Right atrium auricular region (tissue), 2 donors: Measurements from ENCODE around the gene PFDN1. TPM values are rescaled to one million over a fixed set of nuclear protein-coding genes. Genes with fewer than 3 reads are reported as not detected.

Source experiments
- DNase-seq: peaks from one replicate; pipeline ENCODE4 v3.0.0-alpha.2; 2019; ENCODE audit warnings: low spot score
- H3K27ac ChIP-seq, 2 donors: fragments of 200-600 bp; sonication (generic); 1 replicate in 1 of 2; 2 replicates in 1 of 2; pipeline ENCODE4 v1.5.1; 2016 to 2019
- H3K27me3 ChIP-seq, 2 donors: fragments of 200-600 bp; sonication (generic); one replicate each; pipeline versions ENCODE4 v1.5.1 to v1.6.0; 2017 to 2019
- H3K36me3 ChIP-seq: fragments of 200-600 bp; sonication (generic); one replicate; pipeline ENCODE4 v1.5.1; 2016
- H3K4me1 ChIP-seq, 2 donors: fragments of 200-600 bp; sonication (generic); one replicate each; pipeline versions ENCODE4 v1.5.1 to v1.6.0; 2017 to 2019
- H3K4me3 ChIP-seq, 2 donors: fragments of 200-600 bp; sonication (generic); 1 replicate in 1 of 2; 2 replicates in 1 of 2; pipeline ENCODE4 v1.5.1; 2017 to 2019; ENCODE audit warnings: mild to moderate bottlenecking in 1 of 2, moderate library complexity in 1 of 2
- H3K9me3 ChIP-seq, 2 donors: fragments of 200-600 bp; sonication (generic); one replicate each; pipeline ENCODE4 v1.5.1; 2019
- total RNA-seq, 2 donors: library from RNA; depleted of rRNA; stranded (reverse); fragments of >200 nt; gene quantifications; one replicate each; pipeline ENCODE4 v1.1.0, GENCODE V29; 2016
- TF ChIP-seq, protein P1 (sequence below), 2 donors: fragments of 200-600 bp; sonication (generic); IDR thresholded peaks; one replicate each; pipeline ENCODE4 v1.5.1; 2019; ENCODE audit warnings: antibody characterized with exemption in 2 of 2

PFDN1 gene
- total RNA-seq, 2 donors from 2014 or later, result 80.4 to 123 TPM

DNA sequence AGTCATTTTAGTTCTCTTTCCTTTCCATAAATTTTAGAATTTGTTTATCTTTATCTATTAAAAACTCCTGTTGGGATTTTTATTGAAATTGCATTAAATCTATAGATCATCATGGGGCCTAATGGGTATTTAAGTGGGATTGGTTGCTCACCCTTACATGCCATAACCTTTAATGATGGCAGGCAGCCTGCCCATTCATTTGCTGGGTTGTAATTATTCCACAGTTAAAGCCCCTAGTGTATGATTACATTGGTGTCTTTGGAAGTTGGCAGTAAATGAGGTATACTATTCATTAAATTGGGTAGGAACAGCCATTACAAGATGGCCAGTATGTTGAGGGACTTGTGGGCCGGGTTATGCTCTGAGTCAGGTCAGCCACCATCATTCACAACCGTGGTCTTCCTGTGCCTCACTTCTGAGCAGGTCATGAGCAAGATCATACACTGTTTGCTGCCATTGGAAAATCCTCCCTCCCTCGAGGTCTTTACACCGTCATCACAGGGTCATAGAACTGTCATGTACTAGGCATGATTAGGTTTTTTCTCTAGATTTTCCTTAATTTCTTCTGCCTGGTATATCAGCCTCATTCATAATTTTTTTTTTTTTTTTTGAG is 68.4 kb downstream of the PFDN1 start:
- DNase-seq, result no peak
- H3K4me1 ChIP-seq, result peaks cover 0 to 14% of the 10 kb centered on the region in 2 donors
- H3K27me3 ChIP-seq, result no peaks in the 10 kb centered on the region
- H3K27ac ChIP-seq, result no peak overlapping the region
- no peak overlapping the region for H3K4me3 ChIP-seq
- no peaks in the 10 kb centered on the region for H3K9me3 ChIP-seq
- H3K36me3 ChIP-seq, result no peaks in the 10 kb centered on the region
- TF ChIP-seq, protein P1, sequence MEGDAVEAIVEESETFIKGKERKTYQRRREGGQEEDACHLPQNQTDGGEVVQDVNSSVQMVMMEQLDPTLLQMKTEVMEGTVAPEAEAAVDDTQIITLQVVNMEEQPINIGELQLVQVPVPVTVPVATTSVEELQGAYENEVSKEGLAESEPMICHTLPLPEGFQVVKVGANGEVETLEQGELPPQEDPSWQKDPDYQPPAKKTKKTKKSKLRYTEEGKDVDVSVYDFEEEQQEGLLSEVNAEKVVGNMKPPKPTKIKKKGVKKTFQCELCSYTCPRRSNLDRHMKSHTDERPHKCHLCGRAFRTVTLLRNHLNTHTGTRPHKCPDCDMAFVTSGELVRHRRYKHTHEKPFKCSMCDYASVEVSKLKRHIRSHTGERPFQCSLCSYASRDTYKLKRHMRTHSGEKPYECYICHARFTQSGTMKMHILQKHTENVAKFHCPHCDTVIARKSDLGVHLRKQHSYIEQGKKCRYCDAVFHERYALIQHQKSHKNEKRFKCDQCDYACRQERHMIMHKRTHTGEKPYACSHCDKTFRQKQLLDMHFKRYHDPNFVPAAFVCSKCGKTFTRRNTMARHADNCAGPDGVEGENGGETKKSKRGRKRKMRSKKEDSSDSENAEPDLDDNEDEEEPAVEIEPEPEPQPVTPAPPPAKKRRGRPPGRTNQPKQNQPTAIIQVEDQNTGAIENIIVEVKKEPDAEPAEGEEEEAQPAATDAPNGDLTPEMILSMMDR (IDR thresholded peaks at IDR 0.05), result no peak

- DNase-seq, result no peak
- no peak overlapping the region for H3K27ac ChIP-seq
- no peak overlapping the region for H3K4me3 ChIP-seq
- peaks cover 0 to 26% of the 10 kb centered on the region in 2 donors for H3K4me1 ChIP-seq
- TF ChIP-seq, protein P1 (IDR thresholded peaks at IDR 0.05), result no peak
- no peaks in the 10 kb centered on the region for H3K9me3 ChIP-seq
- no peaks in the 10 kb centered on the region for H3K27me3 ChIP-seq
- H3K36me3 ChIP-seq, result no peaks in the 10 kb centered on the region
Measured at GRCh38 chr5:140232731-140233130, 70.2 kb downstream of the PFDN1 start.

DNA sequence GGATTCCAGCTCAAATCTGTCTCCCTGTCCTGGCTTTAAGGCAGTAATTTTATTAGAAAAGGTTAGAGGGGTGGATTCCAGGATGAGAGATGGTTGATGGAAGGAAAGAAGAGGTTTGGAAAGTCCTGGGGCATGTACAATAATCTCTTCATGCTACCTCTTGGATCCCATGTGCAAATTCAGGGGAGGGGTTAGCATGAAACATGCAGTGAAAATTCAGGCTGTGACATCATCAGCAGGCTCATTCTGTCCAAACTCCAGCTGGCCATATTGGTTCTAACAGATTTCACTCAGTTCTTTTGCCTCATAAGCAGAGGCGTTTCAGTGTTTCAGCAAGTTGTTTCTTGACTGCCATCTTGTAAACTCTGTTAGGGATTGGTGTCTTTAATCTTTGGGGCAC is 72.5 kb downstream of the PFDN1 start:
- H3K36me3 ChIP-seq, result no peaks in the 10 kb centered on the region
- DNase-seq, result no peak
- peaks cover 0 to 32% of the 10 kb centered on the region in 2 donors for H3K4me1 ChIP-seq
- H3K27ac ChIP-seq, result no peak overlapping the region
- no peaks in the 10 kb centered on the region for H3K27me3 ChIP-seq
- TF ChIP-seq, protein P1 (IDR thresholded peaks at IDR 0.05), result no peak
- no peaks in the 10 kb centered on the region for H3K9me3 ChIP-seq
- no peak overlapping the region for H3K4me3 ChIP-seq

GRCh38 chr5:140228364-140228837 is 74.5 kb downstream of the PFDN1 start:
- Histone ChIP-seq H3K4me3 (no peak overlapping the region), H3K36me3 (no peaks in the 10 kb centered on the region), H3K27ac (peak overlapping the region; percentile 69 to 73), H3K27me3 (no peaks in the 10 kb centered on the region), H3K4me1 (peaks cover 0 to 45% of the 10 kb centered on the region in 2 donors), H3K9me3 (no peaks in the 10 kb centered on the region)
- TF ChIP-seq, protein P1 (IDR thresholded peaks at IDR 0.05), result no peak
- no peak for DNase-seq

GRCh38 chr5:140227046-140227445 is 75.9 kb downstream of the PFDN1 start:
- H3K4me3 ChIP-seq, result no peak overlapping the region
- H3K4me1 ChIP-seq, result peaks cover 0 to 58% of the 10 kb centered on the region in 2 donors
- H3K27ac ChIP-seq, result no peak overlapping the region
- H3K36me3 ChIP-seq, result no peaks in the 10 kb centered on the region
- H3K27me3 ChIP-seq, result no peaks in the 10 kb centered on the region
- H3K9me3 ChIP-seq, result no peaks in the 10 kb centered on the region
- TF ChIP-seq, protein P1 (IDR thresholded peaks at IDR 0.05), result no peak
- DNase-seq, result no peak

DNA sequence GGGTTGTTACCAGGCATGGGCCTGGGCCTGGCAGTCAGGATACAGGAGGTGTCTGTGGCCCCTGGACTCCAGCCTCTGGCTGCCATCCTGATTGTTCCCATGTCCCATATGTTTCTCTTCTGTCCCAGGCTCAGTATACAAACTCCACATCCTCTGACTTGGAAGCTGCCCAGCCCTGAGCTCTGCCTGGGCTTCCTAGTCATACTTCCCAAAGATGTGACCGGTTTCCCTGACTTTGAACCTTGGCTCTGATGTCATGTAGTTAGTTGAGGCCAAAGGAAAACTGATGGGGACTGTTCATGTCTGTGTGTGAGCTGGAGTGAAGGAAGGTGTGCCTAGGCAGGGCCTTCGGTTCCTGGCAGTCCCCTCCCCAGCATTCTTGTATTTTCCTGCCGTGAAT is 77.5 kb downstream of the PFDN1 start:
- Histone ChIP-seq H3K27ac (peak overlapping the region in 1 of 2 donors; percentile 14), H3K36me3 (no peaks in the 10 kb centered on the region), H3K27me3 (no peaks in the 10 kb centered on the region), H3K4me3 (no peak overlapping the region), H3K4me1 (peaks cover 0 to 73% of the 10 kb centered on the region in 2 donors), H3K9me3 (no peaks in the 10 kb centered on the region)
- no peak for DNase-seq
- TF ChIP-seq, protein P1 (IDR thresholded peaks at IDR 0.05), result no peak
